ENCODE measurements around the gene ZNF365. TPM values are rescaled to one million over a fixed set of nuclear protein-coding genes. Genes with fewer than 3 reads are reported as not detected.

ZNF365 gene
- total RNA-seq, 1 donor from 2014 or later, result 8.9 TPM

GRCh38 chr10:62382831-62383230 is 8.7 kb downstream of the ZNF365 start:
- no peaks in the 10 kb centered on the region for H3K27me3 ChIP-seq (ENCODE audit: insufficient read depth, low read length)
- peaks cover 41% of the 10 kb centered on the region for H3K4me1 ChIP-seq (ENCODE audit: insufficient read depth, low read length)
- H3K4me3 ChIP-seq (ENCODE audit: insufficient read depth, low read depth, low read length), result no peak overlapping the region
- H3K4me2 ChIP-seq (ENCODE audit: low read length), result no peak overlapping the region
- FAIRE-seq, result no peak
- H3K9me3 ChIP-seq (ENCODE audit: insufficient read depth, low read depth, low read length), result no peaks in the 10 kb centered on the region
- H3K9ac ChIP-seq (ENCODE audit: low read length), result no peak overlapping the region
- H3K79me2 ChIP-seq (ENCODE audit: insufficient read depth, low read length), result peaks cover 29% of the 10 kb centered on the region
- TF ChIP-seq, protein P1, sequence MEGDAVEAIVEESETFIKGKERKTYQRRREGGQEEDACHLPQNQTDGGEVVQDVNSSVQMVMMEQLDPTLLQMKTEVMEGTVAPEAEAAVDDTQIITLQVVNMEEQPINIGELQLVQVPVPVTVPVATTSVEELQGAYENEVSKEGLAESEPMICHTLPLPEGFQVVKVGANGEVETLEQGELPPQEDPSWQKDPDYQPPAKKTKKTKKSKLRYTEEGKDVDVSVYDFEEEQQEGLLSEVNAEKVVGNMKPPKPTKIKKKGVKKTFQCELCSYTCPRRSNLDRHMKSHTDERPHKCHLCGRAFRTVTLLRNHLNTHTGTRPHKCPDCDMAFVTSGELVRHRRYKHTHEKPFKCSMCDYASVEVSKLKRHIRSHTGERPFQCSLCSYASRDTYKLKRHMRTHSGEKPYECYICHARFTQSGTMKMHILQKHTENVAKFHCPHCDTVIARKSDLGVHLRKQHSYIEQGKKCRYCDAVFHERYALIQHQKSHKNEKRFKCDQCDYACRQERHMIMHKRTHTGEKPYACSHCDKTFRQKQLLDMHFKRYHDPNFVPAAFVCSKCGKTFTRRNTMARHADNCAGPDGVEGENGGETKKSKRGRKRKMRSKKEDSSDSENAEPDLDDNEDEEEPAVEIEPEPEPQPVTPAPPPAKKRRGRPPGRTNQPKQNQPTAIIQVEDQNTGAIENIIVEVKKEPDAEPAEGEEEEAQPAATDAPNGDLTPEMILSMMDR (IDR thresholded peaks at IDR 0.05; ENCODE audit: insufficient read depth, low read depth, low read length), result no peak
- TF ChIP-seq EZH2 (IDR thresholded peaks at IDR 0.05; ENCODE audit: insufficient read depth, low read length), result no peak
- H3K27me3 Mint-ChIP-seq (ENCODE audit: low read depth, unreplicated experiment), result no peaks in the 10 kb centered on the region
- DNase-seq (ENCODE audit: low read depth), result no peak
- H3K9me3 Mint-ChIP-seq (ENCODE audit: unreplicated experiment), result no peaks in the 10 kb centered on the region
- H3K27ac ChIP-seq (ENCODE audit: low read depth, low read length), result no peak overlapping the region
- H3K36me3 Mint-ChIP-seq (ENCODE audit: low read depth, unreplicated experiment), result no peaks in the 10 kb centered on the region
- no peaks in the 10 kb centered on the region for H3K36me3 ChIP-seq (ENCODE audit: insufficient read depth, low read length)
- peaks cover 78% of the 10 kb centered on the region for H3K4me1 Mint-ChIP-seq (ENCODE audit: low read depth, unreplicated experiment)
- no peak overlapping the region for H3K27ac Mint-ChIP-seq (ENCODE audit: unreplicated experiment)
- no peaks in the 10 kb centered on the region for H4K20me1 ChIP-seq (ENCODE audit: insufficient read depth, low read length)
- no peak overlapping the region for H3K4me3 Mint-ChIP-seq (ENCODE audit: unreplicated experiment)
- no peak overlapping the region for H2AFZ ChIP-seq (ENCODE audit: low read depth, low read length)

- Histone ChIP-seq H3K9ac (ENCODE audit: low read length) (peak overlapping the region; percentile 64), H3K4me1 (ENCODE audit: insufficient read depth, low read length) (peaks cover 41% of the 10 kb centered on the region), H2AFZ (ENCODE audit: low read depth, low read length) (no peak overlapping the region), H3K27me3 (ENCODE audit: insufficient read depth, low read length) (no peaks in the 10 kb centered on the region), H3K4me2 (ENCODE audit: low read length) (peak overlapping the region; percentile 65), H3K36me3 (ENCODE audit: insufficient read depth, low read length) (no peaks in the 10 kb centered on the region), H3K4me3 (ENCODE audit: insufficient read depth, low read depth, low read length) (peak overlapping the region; percentile 15), H4K20me1 (ENCODE audit: insufficient read depth, low read length) (no peaks in the 10 kb centered on the region), H3K79me2 (ENCODE audit: insufficient read depth, low read length) (peaks cover 29% of the 10 kb centered on the region), H3K27ac (ENCODE audit: low read depth, low read length) (peak overlapping the region; percentile 92), H3K9me3 (ENCODE audit: insufficient read depth, low read depth, low read length) (no peaks in the 10 kb centered on the region)
- H3K27me3 Mint-ChIP-seq (ENCODE audit: low read depth, unreplicated experiment), result no peaks in the 10 kb centered on the region
- FAIRE-seq (peak; percentile 92), DNase-seq (ENCODE audit: low read depth) (peak; percentile 98)
- H3K36me3 Mint-ChIP-seq (ENCODE audit: low read depth, unreplicated experiment), result no peaks in the 10 kb centered on the region
- H3K4me1 Mint-ChIP-seq (ENCODE audit: low read depth, unreplicated experiment), result peaks cover 76% of the 10 kb centered on the region
- no peak overlapping the region for H3K4me3 Mint-ChIP-seq (ENCODE audit: unreplicated experiment)
- TF ChIP-seq, protein P1 (IDR thresholded peaks at IDR 0.05; ENCODE audit: insufficient read depth, low read depth, low read length), result no peak
- peaks cover 2% of the 10 kb centered on the region for H3K9me3 Mint-ChIP-seq (ENCODE audit: unreplicated experiment)
- H3K27ac Mint-ChIP-seq (ENCODE audit: unreplicated experiment), result peak overlapping the region; percentile 51
Observed at GRCh38 chr10:62384057-62384446, 9.9 kb downstream of the ZNF365 start.

- H3K4me1 Mint-ChIP-seq (ENCODE audit: low read depth, unreplicated experiment), result peaks cover 73% of the 10 kb centered on the region
- peak overlapping the region; percentile 92 for H3K27ac ChIP-seq (ENCODE audit: low read depth, low read length)
- H3K4me3 Mint-ChIP-seq (ENCODE audit: unreplicated experiment), result no peak overlapping the region
- H3K4me1 ChIP-seq (ENCODE audit: insufficient read depth, low read length), result peaks cover 40% of the 10 kb centered on the region
- H3K27ac Mint-ChIP-seq (ENCODE audit: unreplicated experiment), result peak overlapping the region; percentile 51
- peak; percentile 5 for FAIRE-seq
- H3K9ac ChIP-seq (ENCODE audit: low read length), result peak overlapping the region; percentile 64
- no peaks in the 10 kb centered on the region for H3K36me3 Mint-ChIP-seq (ENCODE audit: low read depth, unreplicated experiment)
- no peaks in the 10 kb centered on the region for H3K36me3 ChIP-seq (ENCODE audit: insufficient read depth, low read length)
- TF ChIP-seq EZH2 (IDR thresholded peaks at IDR 0.05; ENCODE audit: insufficient read depth, low read length), result no peak
- TF ChIP-seq, protein P1 (IDR thresholded peaks at IDR 0.05; ENCODE audit: insufficient read depth, low read depth, low read length), result no peak
- H4K20me1 ChIP-seq (ENCODE audit: insufficient read depth, low read length), result no peaks in the 10 kb centered on the region
- no peaks in the 10 kb centered on the region for H3K27me3 Mint-ChIP-seq (ENCODE audit: low read depth, unreplicated experiment)
- peak overlapping the region; percentile 65 for H3K4me2 ChIP-seq (ENCODE audit: low read length)
- no peaks in the 10 kb centered on the region for H3K27me3 ChIP-seq (ENCODE audit: insufficient read depth, low read length)
- no peaks in the 10 kb centered on the region for H3K9me3 ChIP-seq (ENCODE audit: insufficient read depth, low read depth, low read length)
- H3K79me2 ChIP-seq (ENCODE audit: insufficient read depth, low read length), result peaks cover 29% of the 10 kb centered on the region
- H2AFZ ChIP-seq (ENCODE audit: low read depth, low read length), result no peak overlapping the region
- H3K4me3 ChIP-seq (ENCODE audit: insufficient read depth, low read depth, low read length), result peak overlapping the region; percentile 15
- DNase-seq (ENCODE audit: low read depth), result peak; percentile 55
- peaks cover 2% of the 10 kb centered on the region for H3K9me3 Mint-ChIP-seq (ENCODE audit: unreplicated experiment)
Observed at GRCh38 chr10:62384447-62385081, 10.4 kb downstream of the ZNF365 start.
